GM12878 (cell line): ENCODE results near the gene POLRMT. TPM values are rescaled to one million over a fixed set of nuclear protein-coding genes. Genes with fewer than 3 reads are reported as not detected.

Experiments
- ATAC-seq: fragments of 200-7000 bp; cut with Tn5 transposase; 3 replicates; pipeline ENCODE4 v1.9.1; 2020; ENCODE audit warnings: mild to moderate bottlenecking, moderate library complexity
- BruUV-seq: library from RNA; stranded (reverse); fragments of 400-500 nt; replicated peaks from 2 replicates; lab custom pipeline; 2021; lab: Mats Ljungman, UMichigan
- CTCF ChIA-PET: fragments of 300-600 bp; sonication (Branson Sonifier 250); formaldehyde crosslinking; extraction: SDS; loops from one replicate; lab custom pipeline; 2021; ENCODE audit warnings: inconsistent platforms; lab: Yijun Ruan, JAX
- POLR2A ChIA-PET: fragments of 350-600 bp; formaldehyde crosslinking; extraction: SDS; loops from one replicate; lab custom pipeline; 2021; ENCODE audit warnings: inconsistent platforms; lab: Charles Lee
- RAD21 ChIA-PET: fragments of 300-600 bp; sonication (Branson Sonifier 250); formaldehyde crosslinking; loops from one replicate; lab custom pipeline; 2023; ENCODE audit warnings: antibody characterized with exemption; ENCODE audit not compliant: unreplicated experiment; lab: Charles Lee
- SMC1A ChIA-PET: fragments of 300-600 bp; sonication (Branson Sonifier 250); formaldehyde crosslinking; loops from one replicate; lab custom pipeline; 2023; ENCODE audit not compliant: unreplicated experiment, uncharacterized antibody; lab: Charles Lee
- DNase-seq: peaks from one replicate; pipeline ENCODE4 v3.0.0-alpha.2; 2011; ENCODE audit warnings: low read depth, low spot score
- FAIRE-seq: peaks from 3 replicates; lab custom pipeline; 2011; peaks lifted over from hg19 to GRCh38; lab: Jason Lieb, UNC
- H2AFZ ChIP-seq: 2 replicates; pipeline ENCODE4 v1.6.0; 2011; ENCODE audit warnings: low read depth, low read length, control low read depth; ENCODE audit not compliant: control insufficient read depth
- H3K27ac ChIP-seq: 2 replicates; pipeline ENCODE4 v1.5.1; 2011; ENCODE audit warnings: control low read depth; ENCODE audit not compliant: control insufficient read depth, insufficient read depth
- H3K27me3 ChIP-seq, 2 experiments: replicated peaks in 1 of 2; 2 replicates each; pipeline versions ENCODE4 v1.6.0 to v1.6.1; 2011; ENCODE audit warnings: low read length in 1 of 2; ENCODE audit not compliant: control insufficient read depth in 2 of 2, insufficient read depth in 2 of 2
- H3K36me3 ChIP-seq, 2 experiments: 2 replicates each; pipeline ENCODE4 v1.5.1; 2011; ENCODE audit warnings: low read length in 1 of 2; ENCODE audit not compliant: control insufficient read depth in 2 of 2, insufficient read depth in 2 of 2
- H3K4me1 ChIP-seq: 2 replicates; pipeline ENCODE4 v1.6.1; 2011; ENCODE audit warnings: mild to moderate bottlenecking, low read length, moderate library complexity, mixed read lengths; ENCODE audit not compliant: control insufficient read depth, insufficient read depth
- H3K4me2 ChIP-seq: 2 replicates; pipeline ENCODE4 v1.6.0; 2011; ENCODE audit warnings: control low read depth; ENCODE audit not compliant: control insufficient read depth, insufficient read depth
- H3K4me3 ChIP-seq: fragments of 200-600 bp; sonication (generic); 2 replicates; pipeline ENCODE4 v1.5.1; 2016
- H3K79me2 ChIP-seq: 2 replicates; pipeline ENCODE4 v1.6.0; 2011; ENCODE audit warnings: low read length; ENCODE audit not compliant: control insufficient read depth, insufficient read depth
- H3K9ac ChIP-seq: 2 replicates; pipeline ENCODE4 v1.8.0; 2011; ENCODE audit warnings: low read length, control low read depth, mixed read lengths; ENCODE audit not compliant: control insufficient read depth, insufficient read depth
- H3K9me3 ChIP-seq: replicated peaks from 3 replicates; pipeline ENCODE4 v1.5.1; 2011; ENCODE audit warnings: mild to moderate bottlenecking, low read length; ENCODE audit not compliant: control insufficient read depth, insufficient read depth
- H4K20me1 ChIP-seq: 2 replicates; pipeline ENCODE4 v1.6.0; 2011; ENCODE audit not compliant: control insufficient read depth, insufficient read depth
- SMAD1 ChIP-seq: fragments of 450-650 bp; IDR thresholded peaks from 2 replicates; pipeline ENCODE4 v1.6.1; 2018; ENCODE audit warnings: mild to moderate bottlenecking, low read depth; ENCODE audit not compliant: partially characterized antibody
- STAT3 ChIP-seq: IDR thresholded peaks from 2 replicates; pipeline ENCODE4 v1.6.1; 2011; ENCODE audit warnings: low read depth, low read length, improper control_type of control experiment
- SUZ12 ChIP-seq: fragments of 200-600 bp; sonication (generic); IDR thresholded peaks from one replicate; pipeline ENCODE4 v1.6.1; 2018; ENCODE audit warnings: antibody characterized with exemption, mild to moderate bottlenecking; ENCODE audit not compliant: unreplicated experiment
- WGBS: methylation state at CpG from one replicate; pipeline ENCODE4 v1.1.6; 2016; ENCODE audit warnings: low lambda C conversion rate; ENCODE audit not compliant: insufficient replicate concordance, insufficient coverage; ENCODE audit errors: missing lambda C conversion rate; 5-methylcytosine and 5-hydroxymethylcytosine counted together
- in situ Hi-C: fragments of 300-500 bp; cut with MboI; formaldehyde crosslinking; loops from 9 replicates; pipeline ENCODE4 v1.14.3; 2018; ENCODE audit warnings: mixed read lengths
- intact Hi-C: fragments of 100-400 bp; cut with micrococcal nuclease; formaldehyde crosslinking; loops from one replicate; pipeline ENCODE4 v1.14.2; 2022; ENCODE audit not compliant: unreplicated experiment
- polyA plus RNA-seq, 11 experiments: library from polyadenylated mRNA; depleted of rRNA in 4 of 11; unstranded in 6 of 11; stranded (reverse) in 5 of 11; fragments of >200 nt; fragmentation: Nextera tagmentation in 4 of 11; fragmentation: Illumina TruSeq in 1 of 11; extraction: Ambion mirVana in 4 of 11; extraction: Trizol in 1 of 11; gene quantifications; 1 replicate in 1 of 11; 2 replicates in 10 of 11; pipeline versions ENCODE4 v1.2.1 to v1.2.3, GENCODE V29; 2011 to 2016; ENCODE audit warnings: inconsistent platforms in 2 of 11, missing spikeins in 2 of 11, low read depth in 1 of 11
- total RNA-seq, 4 experiments: library from RNA; depleted of rRNA in 3 of 4; stranded (reverse); fragments of >200 nt in 3 of 4; fragmentation: Illumina TruSeq in 1 of 4; extraction: Trizol in 1 of 4; gene quantifications; 2 replicates each; pipeline versions ENCODE4 v1.2.1 to v1.2.3, GENCODE V29; 2013 to 2021
- TF ChIP-seq, protein P1 (sequence below): fragments of 450-650 bp; IDR thresholded peaks from 2 replicates; pipeline ENCODE4 v1.6.1; 2017; ENCODE audit warnings: borderline replicate concordance
- TF ChIP-seq, protein P2 (sequence below): IDR thresholded peaks from 2 replicates; pipeline ENCODE4 v1.6.1; 2011; ENCODE audit warnings: borderline replicate concordance, low read depth, mild to moderate bottlenecking, moderate library complexity, low read length; ENCODE audit not compliant: insufficient read depth, poor library complexity, severe bottlenecking
- TF ChIP-seq, protein P3 (sequence below), 3 experiments: IDR thresholded peaks in 2 of 3; conservative IDR thresholded peaks in 1 of 3; 2 replicates each; pipeline ENCODE4 v1.5.1; 2011; ENCODE audit warnings: low read depth in 3 of 3, low read length in 3 of 3, mild to moderate bottlenecking in 3 of 3, control low read depth in 2 of 3, moderate library complexity in 2 of 3, inconsistent platforms in 1 of 3, mixed read lengths in 1 of 3; ENCODE audit not compliant: control insufficient read depth in 2 of 3, insufficient read depth in 1 of 3; ENCODE audit errors: extremely low read depth in 1 of 3

POLRMT gene
- total and polyA plus RNA-seq, 10 of the 15 experiments (the other 5 are each of a cell fraction or from before 2014, with no cell fraction given), result 9.9 to 57.6 (median 34.6) TPM

DNA sequence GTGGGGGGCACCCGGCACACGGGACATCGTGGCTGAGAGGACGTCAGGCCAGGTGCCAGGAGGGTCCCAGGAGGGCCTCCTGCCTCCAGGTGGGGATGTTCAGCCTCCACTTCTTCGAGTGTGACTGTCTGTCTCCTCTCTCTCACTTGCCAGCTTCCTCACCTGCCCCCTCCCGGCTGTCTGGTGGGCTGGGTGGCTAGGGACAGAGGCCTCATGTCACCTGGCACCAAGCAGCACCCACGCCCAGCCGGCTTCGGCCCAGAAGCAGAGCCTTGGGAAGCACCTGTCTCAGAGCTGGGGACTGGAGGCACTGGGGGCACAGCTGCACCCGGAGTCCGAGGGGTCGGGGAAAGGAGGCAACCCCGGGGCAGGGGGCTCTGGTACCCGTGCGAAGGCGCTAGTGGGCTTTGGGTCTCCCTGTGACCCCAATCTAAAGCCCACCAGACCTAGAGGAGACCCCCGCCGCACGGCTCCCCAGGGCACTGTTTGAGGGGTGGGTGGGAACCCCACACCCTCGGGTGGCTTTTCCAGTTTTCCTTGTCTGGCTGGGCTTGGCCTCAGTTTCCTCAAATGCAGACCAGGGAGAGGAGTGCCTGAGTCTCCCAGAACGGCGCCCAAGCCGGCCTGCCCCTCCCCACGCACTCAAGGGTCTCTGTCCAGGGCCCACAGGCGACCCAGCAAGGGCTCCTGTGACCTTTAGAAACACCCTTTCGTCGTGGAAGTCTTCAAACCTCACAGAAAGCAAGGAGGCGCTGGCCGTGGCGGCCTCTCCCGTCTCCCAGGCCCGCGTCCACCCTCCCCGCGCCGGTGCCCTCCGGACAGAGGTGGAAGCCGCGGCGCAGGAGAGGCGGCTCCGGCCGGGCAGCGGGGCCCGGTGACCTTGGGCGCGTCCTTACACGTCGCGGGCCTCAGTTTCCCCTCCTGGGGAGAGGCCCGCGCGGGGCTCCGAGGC lies 44.3 kb downstream of the POLRMT start:
- Histone ChIP-seq H3K4me3 (no peak overlapping the region), H3K4me2 (no peak overlapping the region), H3K79me2 (no peaks in the 10 kb centered on the region), H3K27ac (no peak overlapping the region), H4K20me1 (no peaks in the 10 kb centered on the region), H3K36me3 (no peaks in the 10 kb centered on the region), H3K27me3 (peaks cover 4 to 9% of the 10 kb centered on the region in 2 experiments), H3K9me3 (no peaks in the 10 kb centered on the region), H2AFZ (no peak overlapping the region), H3K9ac (no peak overlapping the region), H3K4me1 (no peaks in the 10 kb centered on the region)
- intact Hi-C loops, result loop anchor here (5.0 kb wide), 1 partner anchor 143 kb away; no protein-coding TSS in a partner anchor
- DNase-seq (no peak), FAIRE-seq (no peak), ATAC-seq (peak; percentile 6)
- POLR2A ChIA-PET, result no interaction called here
- peak; percentile 98 for TF ChIP-seq SUZ12
- no peak for TF ChIP-seq STAT3
- TF ChIP-seq, protein P1, sequence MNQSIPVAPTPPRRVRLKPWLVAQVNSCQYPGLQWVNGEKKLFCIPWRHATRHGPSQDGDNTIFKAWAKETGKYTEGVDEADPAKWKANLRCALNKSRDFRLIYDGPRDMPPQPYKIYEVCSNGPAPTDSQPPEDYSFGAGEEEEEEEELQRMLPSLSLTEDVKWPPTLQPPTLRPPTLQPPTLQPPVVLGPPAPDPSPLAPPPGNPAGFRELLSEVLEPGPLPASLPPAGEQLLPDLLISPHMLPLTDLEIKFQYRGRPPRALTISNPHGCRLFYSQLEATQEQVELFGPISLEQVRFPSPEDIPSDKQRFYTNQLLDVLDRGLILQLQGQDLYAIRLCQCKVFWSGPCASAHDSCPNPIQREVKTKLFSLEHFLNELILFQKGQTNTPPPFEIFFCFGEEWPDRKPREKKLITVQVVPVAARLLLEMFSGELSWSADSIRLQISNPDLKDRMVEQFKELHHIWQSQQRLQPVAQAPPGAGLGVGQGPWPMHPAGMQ, result no peak
- TF ChIP-seq, protein P2, sequence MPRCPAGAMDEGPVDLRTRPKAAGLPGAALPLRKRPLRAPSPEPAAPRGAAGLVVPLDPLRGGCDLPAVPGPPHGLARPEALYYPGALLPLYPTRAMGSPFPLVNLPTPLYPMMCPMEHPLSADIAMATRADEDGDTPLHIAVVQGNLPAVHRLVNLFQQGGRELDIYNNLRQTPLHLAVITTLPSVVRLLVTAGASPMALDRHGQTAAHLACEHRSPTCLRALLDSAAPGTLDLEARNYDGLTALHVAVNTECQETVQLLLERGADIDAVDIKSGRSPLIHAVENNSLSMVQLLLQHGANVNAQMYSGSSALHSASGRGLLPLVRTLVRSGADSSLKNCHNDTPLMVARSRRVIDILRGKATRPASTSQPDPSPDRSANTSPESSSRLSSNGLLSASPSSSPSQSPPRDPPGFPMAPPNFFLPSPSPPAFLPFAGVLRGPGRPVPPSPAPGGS, result no peak
- no peak for TF ChIP-seq SMAD1
- TF ChIP-seq, protein P3, sequence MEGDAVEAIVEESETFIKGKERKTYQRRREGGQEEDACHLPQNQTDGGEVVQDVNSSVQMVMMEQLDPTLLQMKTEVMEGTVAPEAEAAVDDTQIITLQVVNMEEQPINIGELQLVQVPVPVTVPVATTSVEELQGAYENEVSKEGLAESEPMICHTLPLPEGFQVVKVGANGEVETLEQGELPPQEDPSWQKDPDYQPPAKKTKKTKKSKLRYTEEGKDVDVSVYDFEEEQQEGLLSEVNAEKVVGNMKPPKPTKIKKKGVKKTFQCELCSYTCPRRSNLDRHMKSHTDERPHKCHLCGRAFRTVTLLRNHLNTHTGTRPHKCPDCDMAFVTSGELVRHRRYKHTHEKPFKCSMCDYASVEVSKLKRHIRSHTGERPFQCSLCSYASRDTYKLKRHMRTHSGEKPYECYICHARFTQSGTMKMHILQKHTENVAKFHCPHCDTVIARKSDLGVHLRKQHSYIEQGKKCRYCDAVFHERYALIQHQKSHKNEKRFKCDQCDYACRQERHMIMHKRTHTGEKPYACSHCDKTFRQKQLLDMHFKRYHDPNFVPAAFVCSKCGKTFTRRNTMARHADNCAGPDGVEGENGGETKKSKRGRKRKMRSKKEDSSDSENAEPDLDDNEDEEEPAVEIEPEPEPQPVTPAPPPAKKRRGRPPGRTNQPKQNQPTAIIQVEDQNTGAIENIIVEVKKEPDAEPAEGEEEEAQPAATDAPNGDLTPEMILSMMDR (IDR thresholded peaks at IDR 0.05 in 2 of 3, conservative IDR thresholded peaks at IDR 0.05 in 1 of 3; ENCODE audit: control insufficient read depth in 2 of 3, extremely low read depth in 1 of 3, insufficient read depth in 1 of 3, low read depth in 3 of 3, low read length in 3 of 3), result peak in 1 of 3 experiments; percentile 22; a peak in 1 of 6 replicates
- CTCF ChIA-PET, result interaction anchor here (1.2 kb wide), 1 partner anchor 145 kb away, joined by 3 read pairs; no protein-coding TSS in a partner anchor
- RAD21 ChIA-PET, result interaction anchor here (1.1 kb wide), 1 partner anchor 14 kb away, joined by 5 read pairs; no protein-coding TSS in a partner anchor
- BruUV-seq, result no TSS peak
- SMC1A ChIA-PET, result no interaction called here
- 16% methylated on average over 51 of the region's 54 CpGs for WGBS
- in situ Hi-C loops, result loop anchor here (5.0 kb wide), 1 partner anchor 143 kb away; no protein-coding TSS in a partner anchor
